Activated CD4-positive, alpha-beta memory T cell treated with anti-CD3 and anti-CD28 coated beads, Interleukin-2, amount 10 ng/mL, durations not matched to agents 7 days and 5 days (primary cell): ENCODE measurements around the gene TBC1D1. TPM values are rescaled to one million over a fixed set of nuclear protein-coding genes. Genes with fewer than 3 reads are reported as not detected.

ENCODE experiments used
- CTCF ChIA-PET: fragments of 350-600 bp; sonication (Branson Sonifier 250); formaldehyde crosslinking; loops from one replicate; lab custom pipeline; 2021; ENCODE audit warnings: antibody characterized with exemption, inconsistent platforms; lab: Charles Lee
- POLR2A ChIA-PET: fragments of 350-600 bp; sonication (Branson Sonifier 250); formaldehyde crosslinking; loops from one replicate; lab custom pipeline; 2021; ENCODE audit warnings: antibody characterized with exemption; lab: Charles Lee
- DNase-seq: peaks from one replicate; pipeline ENCODE4 v3.0.0-alpha.2; 2020
- H3K27ac Mint-ChIP-seq: one replicate; pipeline ENCODE4 v1.8.0; 2021; ENCODE audit warnings: mild to moderate bottlenecking, mixed read lengths
- H3K27me3 Mint-ChIP-seq: one replicate; pipeline ENCODE4 v1.8.0; 2021; ENCODE audit warnings: mixed read lengths
- H3K36me3 Mint-ChIP-seq: one replicate; pipeline ENCODE4 v1.8.0; 2021; ENCODE audit warnings: low read depth, mixed read lengths
- H3K4me1 Mint-ChIP-seq: one replicate; pipeline ENCODE4 v1.8.0; 2021; ENCODE audit warnings: mixed read lengths
- H3K4me3 Mint-ChIP-seq: one replicate; pipeline ENCODE4 v1.8.0; 2021; ENCODE audit warnings: mild to moderate bottlenecking, mixed read lengths
- H3K9me3 Mint-ChIP-seq: one replicate; pipeline ENCODE4 v1.8.0; 2021; ENCODE audit warnings: mixed read lengths
- total RNA-seq, 2 experiments: library from RNA; stranded (reverse); gene quantifications; one replicate each; pipeline ENCODE4 v1.2.3, GENCODE V29; 2021

Gene TBC1D1
- total RNA-seq, 2 experiments from 2014 or later, result 58.8 to 62.3 TPM

GRCh38 chr4:37981425-37981824 is 90.5 kb downstream of the TBC1D1 start:
- ChIA-PET CTCF (interaction anchor here (0.7 to 1.4 kb wide), 2 partner anchors 11 to 172 kb away, joined by 4 read pairs; no protein-coding TSS in a partner anchor), POLR2A (no interaction called here)
- Mint-ChIP-seq H3K9me3 (no peaks in the 10 kb centered on the region), H3K4me3 (no peak overlapping the region), H3K27me3 (no peaks in the 10 kb centered on the region), H3K4me1 (peaks cover 32% of the 10 kb centered on the region), H3K27ac (no peak overlapping the region), H3K36me3 (no peaks in the 10 kb centered on the region)
- DNase-seq, result no peak

GRCh38 chr4:37981844-37982720 is 91.2 kb downstream of the TBC1D1 start:
- Mint-ChIP-seq H3K9me3 (no peaks in the 10 kb centered on the region), H3K4me3 (no peak overlapping the region), H3K36me3 (no peaks in the 10 kb centered on the region), H3K27me3 (no peaks in the 10 kb centered on the region), H3K4me1 (peaks cover 32% of the 10 kb centered on the region), H3K27ac (no peak overlapping the region)
- ChIA-PET CTCF (interaction anchor here (1.4 kb wide), 1 partner anchor 11 kb away, joined by 4 read pairs; no protein-coding TSS in a partner anchor), POLR2A (no interaction called here)
- DNase-seq, result no peak

GRCh38 chr4:37982736-37983135 is 91.9 kb downstream of the TBC1D1 start:
- H3K9me3 Mint-ChIP-seq, result no peaks in the 10 kb centered on the region
- no peak for DNase-seq
- H3K27ac Mint-ChIP-seq, result no peak overlapping the region
- H3K27me3 Mint-ChIP-seq, result no peaks in the 10 kb centered on the region
- H3K4me3 Mint-ChIP-seq, result no peak overlapping the region
- CTCF ChIA-PET, result interaction anchor here (0.7 kb wide), 1 partner anchor 88 kb away, joined by 3 read pairs; no protein-coding TSS in a partner anchor
- no peaks in the 10 kb centered on the region for H3K36me3 Mint-ChIP-seq
- POLR2A ChIA-PET, result no interaction called here
- peaks cover 32% of the 10 kb centered on the region for H3K4me1 Mint-ChIP-seq

GRCh38 chr4:37983951-37984350 is 93.1 kb downstream of the TBC1D1 start:
- Mint-ChIP-seq H3K4me1 (peaks cover 21% of the 10 kb centered on the region), H3K4me3 (no peak overlapping the region), H3K27me3 (no peaks in the 10 kb centered on the region), H3K36me3 (peaks cover 3% of the 10 kb centered on the region), H3K27ac (no peak overlapping the region), H3K9me3 (no peaks in the 10 kb centered on the region)
- CTCF ChIA-PET, result no interaction called here
- POLR2A ChIA-PET, result interaction anchor here (0.7 kb wide), 1 partner anchor 199 kb away, joined by 3 read pairs; no protein-coding TSS in a partner anchor
- DNase-seq, result no peak

GRCh38 chr4:37985730-37986275 is 94.9 kb downstream of the TBC1D1 start:
- Mint-ChIP-seq H3K27ac (no peak overlapping the region), H3K27me3 (no peaks in the 10 kb centered on the region), H3K4me1 (peaks cover 14% of the 10 kb centered on the region), H3K4me3 (no peak overlapping the region), H3K9me3 (no peaks in the 10 kb centered on the region), H3K36me3 (peaks cover 3% of the 10 kb centered on the region)
- ChIA-PET CTCF (no interaction called here), POLR2A (no interaction called here)
- DNase-seq, result no peak

GRCh38 chr4:37988670-37989069 is 97.8 kb downstream of the TBC1D1 start:
- no peak for DNase-seq
- Mint-ChIP-seq H3K27ac (no peak overlapping the region), H3K27me3 (no peaks in the 10 kb centered on the region), H3K4me3 (no peak overlapping the region), H3K4me1 (peaks cover 6% of the 10 kb centered on the region), H3K9me3 (no peaks in the 10 kb centered on the region), H3K36me3 (peaks cover 3% of the 10 kb centered on the region)
- ChIA-PET CTCF (no interaction called here), POLR2A (no interaction called here)

GRCh38 chr4:37989398-37990260 is 98.7 kb downstream of the TBC1D1 start:
- peaks cover 3% of the 10 kb centered on the region for H3K36me3 Mint-ChIP-seq
- DNase-seq, result no peak
- peaks cover 13% of the 10 kb centered on the region for H3K4me1 Mint-ChIP-seq
- H3K27ac Mint-ChIP-seq, result no peak overlapping the region
- H3K4me3 Mint-ChIP-seq, result no peak overlapping the region
- no peaks in the 10 kb centered on the region for H3K9me3 Mint-ChIP-seq
- ChIA-PET POLR2A (no interaction called here), CTCF (no interaction called here)
- no peaks in the 10 kb centered on the region for H3K27me3 Mint-ChIP-seq

- peaks cover 3% of the 10 kb centered on the region for H3K36me3 Mint-ChIP-seq
- peaks cover 12% of the 10 kb centered on the region for H3K4me1 Mint-ChIP-seq
- H3K9me3 Mint-ChIP-seq, result no peaks in the 10 kb centered on the region
- H3K27ac Mint-ChIP-seq, result no peak overlapping the region
- H3K4me3 Mint-ChIP-seq, result no peak overlapping the region
- no peaks in the 10 kb centered on the region for H3K27me3 Mint-ChIP-seq
- DNase-seq, result no peak
- CTCF ChIA-PET, result no interaction called here
- POLR2A ChIA-PET, result no interaction called here
Observed at GRCh38 chr4:37990731-37991245, 99.9 kb downstream of the TBC1D1 start.

- peaks cover 3% of the 10 kb centered on the region for H3K36me3 Mint-ChIP-seq
- no peaks in the 10 kb centered on the region for H3K27me3 Mint-ChIP-seq
- no peak for DNase-seq
- no peak overlapping the region for H3K27ac Mint-ChIP-seq
- no peaks in the 10 kb centered on the region for H3K9me3 Mint-ChIP-seq
- no peak overlapping the region for H3K4me3 Mint-ChIP-seq
- ChIA-PET POLR2A (no interaction called here), CTCF (no interaction called here)
- H3K4me1 Mint-ChIP-seq, result peaks cover 10% of the 10 kb centered on the region
Observed at GRCh38 chr4:37991623-37992410, 100.9 kb downstream of the TBC1D1 start.

- Mint-ChIP-seq H3K36me3 (no peaks in the 10 kb centered on the region), H3K27ac (no peak overlapping the region), H3K9me3 (no peaks in the 10 kb centered on the region), H3K4me1 (peaks cover 10% of the 10 kb centered on the region), H3K4me3 (no peak overlapping the region), H3K27me3 (no peaks in the 10 kb centered on the region)
- no peak for DNase-seq
- ChIA-PET CTCF (no interaction called here), POLR2A (no interaction called here)
Observed at GRCh38 chr4:37993806-37994205, 102.9 kb downstream of the TBC1D1 start.

GRCh38 chr4:37994569-37994968 is 103.7 kb downstream of the TBC1D1 start:
- H3K27me3 Mint-ChIP-seq, result no peaks in the 10 kb centered on the region
- ChIA-PET POLR2A (no interaction called here), CTCF (interaction anchor here (0.6 kb wide), 1 partner anchor 18 kb away, joined by 3 read pairs; no protein-coding TSS in a partner anchor)
- peaks cover 10% of the 10 kb centered on the region for H3K4me1 Mint-ChIP-seq
- no peak for DNase-seq
- no peaks in the 10 kb centered on the region for H3K36me3 Mint-ChIP-seq
- H3K4me3 Mint-ChIP-seq, result no peak overlapping the region
- no peaks in the 10 kb centered on the region for H3K9me3 Mint-ChIP-seq
- H3K27ac Mint-ChIP-seq, result no peak overlapping the region

GRCh38 chr4:37995299-37995821 is 104.5 kb downstream of the TBC1D1 start:
- Mint-ChIP-seq H3K27ac (no peak overlapping the region), H3K4me1 (peaks cover 10% of the 10 kb centered on the region), H3K4me3 (no peak overlapping the region), H3K36me3 (no peaks in the 10 kb centered on the region), H3K27me3 (no peaks in the 10 kb centered on the region), H3K9me3 (no peaks in the 10 kb centered on the region)
- no peak for DNase-seq
- POLR2A ChIA-PET, result no interaction called here
- CTCF ChIA-PET, result no interaction called here
